HG03439 (cell line): ENCODE measurements around the gene ANKRD33.

ENCODE experiments used
- ATAC-seq: cut with Tn5 transposase; IDR thresholded peaks from one replicate; pipeline ENCODE4 v1.9.1; 2021; ENCODE audit warnings: mild to moderate bottlenecking, moderate library complexity; ENCODE audit not compliant: unreplicated experiment

ANKRD33 gene, protein sequence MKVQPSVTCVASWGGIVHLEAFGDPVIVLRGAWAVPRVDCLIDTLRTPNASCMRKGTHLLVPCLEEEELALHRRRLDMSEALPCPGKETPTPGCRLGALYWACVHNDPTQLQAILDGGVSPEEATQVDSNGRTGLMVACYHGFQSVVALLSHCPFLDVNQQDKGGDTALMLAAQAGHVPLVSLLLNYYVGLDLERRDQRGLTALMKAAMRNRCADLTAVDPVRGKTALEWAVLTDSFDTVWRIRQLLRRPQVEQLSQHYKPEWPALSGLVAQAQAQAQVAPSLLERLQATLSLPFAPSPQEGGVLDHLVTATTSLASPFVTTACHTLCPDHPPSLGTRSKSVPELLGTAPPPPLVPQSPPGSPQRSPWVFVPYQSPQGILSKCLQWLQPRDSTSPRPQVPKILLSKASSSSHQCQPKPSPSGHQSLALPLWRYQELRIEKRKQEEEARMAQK

DNA sequence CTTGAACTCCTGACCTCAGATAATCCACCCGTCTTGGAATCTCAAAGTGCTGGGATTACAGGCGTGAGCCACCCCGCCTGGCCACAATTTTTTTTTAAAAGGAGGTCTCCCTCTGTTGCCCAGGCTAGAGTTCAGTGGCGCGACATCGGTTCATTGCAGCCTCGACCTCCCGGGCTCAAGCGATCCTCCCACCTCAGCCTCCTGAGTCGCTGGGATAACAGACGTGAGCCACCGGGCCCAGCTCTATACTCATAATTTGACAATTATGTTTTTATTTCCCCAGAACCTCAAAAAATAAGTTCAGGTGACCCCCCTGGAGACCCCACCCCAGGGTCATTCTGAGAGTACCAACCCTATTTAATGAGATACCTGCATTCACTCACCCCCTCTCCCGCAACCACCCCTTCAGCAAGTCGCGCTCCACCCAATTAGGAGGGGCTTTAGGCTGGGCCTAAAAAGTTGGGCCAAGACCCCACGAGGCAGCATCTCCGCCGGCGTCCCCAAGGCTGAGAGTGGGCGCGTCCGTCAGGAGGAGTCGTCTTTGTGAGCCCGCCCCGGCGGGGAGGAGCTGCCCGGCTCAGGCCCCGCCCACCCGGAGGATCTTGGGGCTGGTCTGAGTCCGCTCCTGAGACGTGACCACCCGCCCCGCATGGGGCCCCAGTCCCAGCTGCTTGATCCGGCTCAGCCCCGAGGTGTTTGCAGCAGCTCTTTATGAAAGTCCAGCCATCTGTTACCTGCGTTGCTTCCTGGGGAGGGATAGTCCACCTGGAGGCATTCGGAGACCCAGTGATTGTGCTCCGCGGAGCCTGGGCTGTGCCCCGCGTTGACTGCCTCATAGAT, at the start of gene ANKRD33:
Gene ANKRD33, plus strand, starts transcription at position 628 of the 840 bp plus-strand sequence. Its CDS starts 84 bp downstream, at position 712.
- no peak for ATAC-seq

DNA sequence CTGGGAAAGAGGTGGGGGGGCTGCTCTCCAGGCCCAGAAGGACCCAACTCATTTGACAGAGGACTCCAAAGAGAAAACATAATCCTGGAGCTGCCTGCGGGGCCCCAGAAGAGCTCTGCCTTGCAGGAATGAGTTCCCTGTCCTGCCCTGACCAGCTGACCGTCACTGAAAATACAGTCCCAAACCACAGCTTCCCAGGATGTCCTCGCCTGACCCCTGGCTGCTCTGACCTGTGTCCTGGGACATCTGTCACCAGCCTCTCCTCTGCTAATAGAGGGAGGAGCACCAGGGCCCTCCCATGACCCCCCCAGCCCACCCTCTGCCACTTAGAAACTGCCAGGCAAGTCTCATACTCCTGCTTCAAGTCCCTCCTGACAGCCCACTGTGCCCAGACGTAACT, 49.1 kb upstream of the ANKRD33 start:
- no peak for ATAC-seq

DNA sequence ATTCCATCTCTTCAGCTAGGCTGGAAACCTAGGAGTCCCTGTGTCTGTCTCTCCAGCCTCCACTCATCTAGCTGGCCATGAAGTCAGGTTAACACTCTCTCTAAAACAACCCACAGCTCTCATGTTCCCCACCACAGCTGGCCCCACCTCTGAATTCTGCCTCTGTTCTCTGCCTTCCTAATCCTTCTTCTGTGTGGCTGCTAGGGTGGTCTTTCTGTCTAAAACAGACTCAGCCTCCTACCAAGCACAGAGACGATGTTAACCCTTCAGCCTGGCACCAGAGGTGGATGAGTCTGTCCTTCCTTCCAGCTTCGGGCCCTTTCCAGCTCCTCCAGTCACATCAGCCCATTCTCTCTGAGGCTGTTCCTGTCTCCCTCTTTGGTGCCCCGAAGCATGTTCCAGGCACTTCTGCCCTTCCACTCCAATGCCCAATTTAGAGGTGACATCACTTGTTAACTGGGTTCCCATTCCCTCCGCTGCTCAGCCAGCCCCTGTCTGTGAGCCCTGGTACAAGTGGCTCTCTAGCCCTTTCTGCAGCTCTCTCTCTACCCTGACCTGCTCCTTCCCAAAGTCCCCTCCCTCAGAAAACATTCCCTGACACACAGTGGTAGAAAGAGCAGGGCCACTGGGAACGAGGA, 48.5 kb upstream of the ANKRD33 start:
- ATAC-seq: no peak

DNA sequence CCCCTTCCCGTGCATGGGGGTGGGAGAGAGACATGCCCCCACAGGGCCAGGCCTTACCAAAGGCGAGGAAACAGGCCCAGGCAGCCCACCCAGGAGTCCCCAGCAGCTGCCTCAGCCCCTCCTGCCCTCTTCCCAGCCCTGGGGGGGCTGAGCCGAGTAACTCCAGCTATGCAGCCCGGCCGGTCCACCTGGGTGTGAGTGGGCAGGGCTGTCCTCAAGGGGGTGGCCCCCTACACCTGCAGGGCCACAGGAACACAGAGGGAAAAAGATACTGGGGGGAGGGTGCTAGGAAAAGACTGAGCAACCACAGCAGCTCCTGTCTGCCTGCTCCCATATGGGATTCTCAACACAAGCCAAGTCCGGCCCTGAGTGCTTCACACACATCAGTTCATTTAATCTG, 46.9 kb upstream of the ANKRD33 start:
- ATAC-seq: no peak

DNA sequence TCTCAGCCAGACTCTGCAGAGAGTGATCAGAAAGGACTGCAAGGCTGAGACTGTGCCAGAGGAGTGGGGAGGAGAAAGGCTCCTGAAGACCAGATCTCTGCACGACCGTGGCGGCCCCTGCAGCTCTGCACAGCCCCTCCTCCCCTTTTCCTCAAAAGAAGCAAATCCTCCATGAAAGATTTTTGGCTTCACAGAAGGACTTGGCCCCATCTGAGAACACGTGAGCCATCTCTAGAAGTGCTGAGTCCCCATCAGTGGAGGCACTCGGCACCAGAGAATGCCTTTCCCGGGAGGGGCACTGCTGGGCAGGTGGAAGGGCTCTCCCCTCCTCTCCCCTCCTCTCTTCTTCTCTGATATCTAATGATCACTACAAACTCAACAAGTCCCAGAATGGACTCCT, 46.2 kb upstream of the ANKRD33 start:
- no peak for ATAC-seq

DNA sequence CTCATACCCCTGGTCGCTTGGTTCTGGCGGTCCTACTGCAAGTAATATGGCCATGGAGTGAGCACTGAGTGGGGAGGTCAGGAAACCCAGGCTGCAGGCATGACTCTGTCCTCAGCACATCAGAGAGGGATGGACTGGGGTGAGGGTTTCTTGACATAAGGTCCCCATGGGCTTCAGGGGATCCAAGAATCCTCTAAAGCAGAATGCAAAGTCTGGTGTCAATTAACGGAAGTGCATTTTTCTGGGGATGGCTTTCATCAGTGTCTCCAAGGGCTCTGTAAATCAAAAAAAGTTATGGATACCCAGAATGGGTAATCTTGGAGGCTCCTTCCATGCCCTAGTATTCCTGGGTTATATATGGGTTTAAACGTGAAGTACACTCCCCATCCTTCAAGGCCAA, 43.0 kb upstream of the ANKRD33 start:
- ATAC-seq: no peak

DNA sequence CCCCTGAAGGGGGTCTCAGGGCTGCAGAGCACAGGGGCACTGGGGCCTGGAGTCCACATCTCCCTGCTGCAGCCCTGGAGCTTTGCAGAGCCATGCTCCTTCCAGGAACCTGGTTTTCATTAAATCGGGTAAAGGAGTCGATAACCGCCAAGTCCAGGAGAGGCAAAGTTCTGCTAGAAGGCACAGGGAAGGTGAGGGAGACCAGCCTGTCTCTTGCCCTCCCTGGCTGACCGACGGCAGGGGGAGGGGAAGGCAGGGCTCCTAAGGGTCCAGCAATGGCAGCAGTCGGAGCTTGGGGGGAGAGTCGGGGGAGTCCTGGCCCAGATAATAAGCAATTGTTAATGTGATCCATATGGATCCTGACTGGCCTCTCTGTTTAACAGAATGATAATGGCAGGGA, 42.4 kb upstream of the ANKRD33 start:
- ATAC-seq: no peak

DNA sequence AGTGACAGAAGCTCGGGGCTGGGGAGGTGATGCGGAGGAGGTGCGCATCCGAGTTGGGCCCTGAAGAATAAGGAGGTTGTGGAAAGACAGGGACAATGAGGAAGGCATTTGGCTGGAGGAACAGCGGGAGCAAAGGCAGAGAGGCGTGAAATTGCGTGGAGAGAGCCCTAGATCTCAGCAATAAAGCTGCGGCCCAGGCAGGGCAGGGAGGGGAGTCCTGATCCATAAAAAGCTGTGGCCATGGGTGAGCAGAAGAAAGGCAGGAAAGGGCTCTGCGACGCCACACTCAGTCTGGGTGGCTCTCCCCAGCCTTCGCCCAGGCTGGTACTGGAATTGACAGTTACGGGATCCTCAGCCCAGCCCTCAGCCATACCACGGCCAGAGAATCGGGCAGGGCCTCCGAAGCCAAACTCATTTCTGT, 41.6 kb upstream of the ANKRD33 start:
- no peak for ATAC-seq

DNA sequence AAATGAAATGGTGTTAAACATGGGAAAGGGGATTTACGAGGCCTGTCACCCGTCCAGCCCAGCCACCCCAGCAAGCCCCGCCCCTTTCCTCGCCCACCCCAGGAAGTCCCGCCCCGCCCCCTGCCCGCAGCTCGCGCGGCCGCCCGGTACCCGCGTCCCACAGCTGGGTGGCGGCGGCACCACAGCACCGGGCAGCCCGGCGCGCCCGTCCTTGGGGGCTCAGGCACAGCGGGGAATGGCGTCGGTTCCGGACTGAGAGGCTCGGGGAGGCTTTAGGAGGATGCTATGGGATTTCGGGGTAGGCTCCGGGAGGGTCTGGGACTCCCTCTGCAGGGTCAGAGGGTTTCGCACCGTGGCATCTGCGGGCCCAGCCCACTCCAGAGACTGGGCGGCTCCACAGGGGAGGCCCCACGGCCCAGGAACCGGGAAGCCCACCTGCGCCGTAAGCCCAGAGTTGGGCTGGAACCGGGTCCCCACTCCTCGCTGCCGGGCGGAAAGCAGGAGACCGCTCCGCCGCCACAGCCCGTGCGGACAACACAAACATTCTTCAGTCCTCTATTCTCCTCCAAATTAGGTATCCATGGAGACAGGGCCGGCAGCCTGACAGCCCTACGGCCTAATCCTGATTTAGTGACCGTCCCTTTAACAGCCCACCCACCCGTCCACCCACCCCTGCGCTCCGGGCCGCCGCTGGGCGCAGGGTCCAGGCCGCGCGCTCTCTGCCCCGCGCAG, 40.8 kb upstream of the ANKRD33 start:
- no peak for ATAC-seq

DNA sequence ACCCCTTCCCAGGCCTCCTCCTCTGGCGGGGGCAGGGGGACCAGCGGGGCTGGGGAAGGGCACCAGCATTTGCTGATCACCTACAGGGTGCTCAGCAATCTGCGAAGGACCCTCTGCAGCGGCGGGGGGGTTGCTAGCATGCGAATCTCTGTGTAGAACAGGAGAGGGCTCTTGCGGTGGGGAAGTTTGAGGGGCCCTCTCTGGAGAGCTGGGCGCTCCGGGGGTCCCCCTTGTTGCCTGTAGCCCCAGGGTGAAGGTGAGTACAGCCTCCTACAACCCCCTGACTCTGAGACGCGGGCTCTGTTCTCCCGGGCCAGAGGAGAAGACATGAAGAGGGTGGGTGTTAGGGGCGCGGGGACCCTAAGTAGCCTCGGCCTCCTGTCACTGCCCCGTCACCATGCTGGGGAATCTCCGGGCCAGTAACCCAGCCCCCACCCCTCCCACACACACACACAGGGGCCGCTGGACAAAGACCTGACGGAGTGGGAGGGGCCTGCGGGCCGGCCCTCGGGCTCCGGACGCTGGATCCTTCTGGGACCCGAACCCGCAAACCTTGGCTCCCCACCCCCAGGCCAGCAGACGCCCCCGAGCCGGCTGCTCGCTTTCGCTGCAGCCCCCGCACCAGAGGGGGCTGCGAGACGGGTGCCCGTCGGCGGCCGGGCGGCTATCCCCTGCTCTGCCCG, 40.1 kb upstream of the ANKRD33 start:
- no peak for ATAC-seq

DNA sequence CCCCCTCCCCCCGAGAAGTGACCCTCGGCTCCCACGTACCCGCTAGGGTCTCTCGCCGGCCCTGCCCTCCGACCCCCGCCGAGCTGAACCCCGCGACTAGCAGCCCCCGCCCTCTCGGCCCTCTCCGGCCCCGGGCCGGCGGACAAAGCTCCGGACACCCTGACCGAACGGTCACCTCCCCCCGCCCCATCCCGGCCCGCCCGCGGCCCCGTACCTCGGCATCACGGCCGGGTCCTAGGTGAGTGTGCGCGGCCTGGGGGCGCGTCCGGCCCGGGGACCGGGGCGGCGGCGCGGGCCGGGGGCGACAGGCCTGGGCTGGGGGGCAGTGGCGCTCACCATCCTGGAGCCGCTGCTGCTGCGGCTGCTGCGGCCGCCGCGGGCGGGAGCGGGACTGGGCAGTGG, 39.6 kb upstream of the ANKRD33 start, which contains the start of gene FIGNL2:
Gene FIGNL2, minus strand, starts transcription at position 393 of the 402 bp plus-strand sequence. CDS start 26,305 bp downstream, outside the sequence.
- ATAC-seq: no peak

DNA sequence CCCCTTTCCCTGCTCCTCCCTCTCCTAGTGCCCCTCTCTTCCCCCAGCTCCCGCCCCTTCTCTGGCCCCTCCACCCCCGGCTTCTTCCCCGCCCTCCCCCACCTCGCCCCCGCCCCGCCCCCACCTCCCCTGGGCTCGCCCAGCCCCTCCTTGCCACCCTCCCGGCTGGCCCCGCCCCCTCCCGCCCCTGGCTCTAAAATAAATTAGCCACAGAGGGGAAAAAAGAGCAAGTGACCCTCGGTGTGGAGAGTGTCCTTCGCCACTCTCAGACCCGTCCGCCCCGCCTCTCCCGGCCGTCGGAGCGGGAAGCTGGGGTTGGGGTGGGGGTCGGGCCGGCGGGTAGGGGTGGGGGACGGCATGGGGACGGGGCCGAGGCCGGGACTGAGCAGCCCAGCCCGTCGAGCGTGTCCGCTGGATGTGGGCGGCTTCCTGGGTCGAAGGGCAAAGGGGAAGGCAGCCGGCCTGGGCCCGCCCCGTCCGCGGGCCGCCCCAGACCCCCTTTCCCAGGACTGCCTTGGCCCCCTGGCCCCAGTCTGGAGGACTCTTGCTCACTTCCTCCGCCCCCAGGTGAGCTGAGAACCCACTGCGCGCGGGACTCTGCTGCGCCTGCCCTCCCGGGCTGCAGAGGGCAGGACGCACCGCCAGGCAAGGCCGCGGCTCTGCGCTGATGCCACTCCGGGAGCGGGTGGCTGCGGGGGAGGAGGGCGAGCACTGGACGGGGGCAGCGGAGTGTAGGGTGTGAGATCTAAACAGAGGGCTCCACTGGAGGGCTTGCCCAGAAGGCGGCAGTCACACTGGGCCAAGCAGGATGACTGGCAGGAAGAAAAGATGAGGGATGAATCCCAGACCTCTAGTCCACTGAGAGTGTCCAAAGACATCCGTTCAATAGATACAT, 38.8 kb upstream of the ANKRD33 start:
- no peak for ATAC-seq

DNA sequence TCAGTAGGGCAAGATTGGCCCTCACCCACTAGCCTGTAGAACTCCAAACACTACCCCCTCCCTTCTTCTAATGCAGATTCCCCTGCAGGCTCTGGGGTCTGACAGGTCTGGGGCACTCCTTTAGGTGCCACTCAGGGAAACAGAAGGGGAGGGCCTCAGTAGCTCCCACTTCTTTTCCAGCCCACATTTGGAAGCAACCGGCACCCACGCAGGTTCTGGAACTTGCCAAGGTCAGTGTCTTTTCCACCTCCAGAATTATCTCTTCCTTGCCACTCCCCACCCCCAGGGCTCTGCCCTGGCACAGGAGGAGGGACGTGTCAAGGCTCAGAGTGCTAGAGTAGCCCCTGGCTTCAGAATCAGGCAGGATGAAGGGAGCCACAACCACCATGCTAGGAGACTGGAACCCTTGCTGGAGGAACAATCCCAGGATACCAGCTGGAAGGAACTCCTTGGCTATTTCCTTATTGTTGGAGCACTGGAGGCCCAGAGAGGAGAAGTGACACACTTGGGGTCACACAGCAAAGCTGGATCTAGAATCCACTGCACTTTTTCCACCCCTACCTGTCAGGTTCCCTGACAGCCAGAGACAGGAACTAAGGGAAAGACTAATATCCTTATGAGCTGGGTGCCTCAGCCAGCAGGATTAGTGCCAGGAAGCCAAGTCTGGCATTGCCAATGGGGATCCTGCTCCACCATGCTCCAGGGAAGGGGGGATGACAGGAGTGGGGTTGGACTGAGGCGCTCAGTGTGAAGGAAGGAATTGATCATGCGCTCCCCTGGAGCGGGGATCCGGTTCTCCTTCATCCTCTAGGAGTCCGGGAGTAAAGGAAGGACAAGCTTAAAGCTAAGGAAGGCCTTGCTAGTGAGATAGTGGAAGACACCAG, 37.6 kb upstream of the ANKRD33 start:
- no peak for ATAC-seq

DNA sequence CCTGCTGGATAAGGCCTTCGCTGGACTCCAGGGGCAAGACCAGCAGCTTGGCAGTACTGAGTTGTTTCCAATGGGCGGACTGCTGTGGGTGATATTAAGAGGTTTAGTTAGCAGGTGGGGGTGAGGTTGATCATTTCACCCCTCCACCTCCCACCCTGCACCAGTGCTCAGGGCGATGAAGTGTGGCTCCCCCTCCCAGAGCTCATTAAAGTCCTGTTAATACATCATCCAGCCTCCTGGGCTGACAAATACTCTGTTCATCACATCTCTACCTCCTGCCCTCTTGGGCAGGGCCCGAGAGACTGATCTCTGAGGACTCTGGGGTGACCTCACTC, 37.0 kb upstream of the ANKRD33 start:
- no peak for ATAC-seq

DNA sequence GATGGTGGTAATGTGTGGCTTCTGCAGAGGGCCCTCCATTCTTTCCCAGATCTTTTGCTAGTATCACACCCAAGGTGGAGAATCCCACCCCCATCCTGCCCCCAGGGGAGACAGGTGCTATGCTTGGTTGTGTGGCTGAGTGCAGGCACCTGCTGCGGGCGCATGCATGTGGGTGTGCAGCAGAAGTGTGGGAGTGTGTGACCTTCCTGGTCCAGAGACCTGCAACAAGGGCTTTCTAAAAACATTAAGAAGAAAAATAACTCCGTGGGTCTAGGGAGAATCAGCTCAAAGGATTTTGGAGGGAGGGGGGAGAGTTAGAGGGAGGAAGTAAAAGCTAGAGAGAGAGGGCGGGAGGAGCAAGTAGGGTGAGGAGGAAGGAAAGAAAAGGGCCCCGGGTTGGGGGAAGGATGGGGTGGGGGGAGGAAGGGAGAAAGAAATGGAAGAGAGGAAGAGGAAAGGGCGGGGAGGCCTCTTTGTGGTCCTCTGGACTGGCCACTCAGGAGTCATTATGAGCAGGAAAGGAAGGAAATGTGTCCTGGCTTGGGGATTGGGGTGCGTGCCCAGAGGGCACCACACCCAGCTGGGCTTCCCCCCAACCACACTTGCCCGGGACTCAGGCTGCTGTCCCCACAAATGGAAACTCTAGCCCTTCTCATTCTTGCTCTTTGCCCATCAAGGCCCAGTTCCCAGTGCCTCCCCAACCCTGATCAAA, 36.3 kb upstream of the ANKRD33 start:
- no peak for ATAC-seq

DNA sequence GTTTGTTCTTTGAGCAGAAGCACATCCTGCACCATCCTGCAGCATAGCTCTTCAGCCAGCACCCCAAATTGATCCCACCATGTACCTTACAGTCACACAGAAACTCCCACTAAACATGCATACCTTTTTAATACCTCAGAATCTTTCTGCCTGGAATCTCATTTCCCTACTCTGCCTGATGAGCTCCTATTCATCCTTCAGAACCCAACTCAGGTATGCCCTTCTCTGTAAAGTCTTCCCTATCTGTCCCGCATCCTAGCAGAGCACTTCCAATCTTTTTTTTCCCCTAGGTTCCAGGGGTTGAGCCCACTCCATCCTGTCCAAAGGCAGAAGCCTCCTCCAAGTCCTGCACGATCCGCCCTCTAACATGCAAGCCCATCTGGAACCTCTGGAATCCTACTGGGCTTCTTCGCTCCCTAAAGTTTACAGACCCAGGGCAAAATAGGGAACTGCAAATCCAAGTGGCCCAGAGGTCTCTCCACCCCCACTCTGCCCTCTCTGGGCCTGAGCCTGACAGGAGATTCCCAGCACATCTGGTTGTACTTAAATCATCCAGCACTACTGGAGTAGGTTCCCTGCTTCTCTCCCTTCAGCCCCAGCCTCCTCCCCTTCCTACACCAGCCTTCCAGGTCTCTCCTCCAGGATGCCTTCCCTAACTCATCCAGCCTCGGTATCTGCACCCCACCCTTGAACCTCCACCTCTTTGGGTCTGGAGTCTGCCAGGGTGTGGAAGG, 35.3 kb upstream of the ANKRD33 start:
- no peak for ATAC-seq
